Mesodermal cell (in vitro differentiated cells): ENCODE measurements around the gene TAAR8.
"Not testable (repeated sequence)": the region's sequence is repeated elsewhere in the genome, so short reads cannot be mapped to it uniquely, and the experiment has no call there.

Experiments used
- H3K27ac ChIP-seq: 2 replicates; pipeline ENCODE4 v1.7.0; 2013; ENCODE audit warnings: mild to moderate bottlenecking, low read depth, low read length, moderate library complexity; ENCODE audit not compliant: severe bottlenecking
- H3K36me3 ChIP-seq: 2 replicates; pipeline ENCODE4 v1.7.1; 2013; ENCODE audit warnings: mild to moderate bottlenecking, low read length, moderate library complexity; ENCODE audit not compliant: control insufficient read depth, insufficient read depth
- H3K4me1 ChIP-seq: one replicate; pipeline ENCODE4 v1.7.1; 2013; ENCODE audit warnings: mild to moderate bottlenecking, low read length; ENCODE audit not compliant: insufficient read depth, control insufficient read depth, poor library complexity, severe bottlenecking
- H3K4me3 ChIP-seq: 2 replicates; pipeline ENCODE4 v1.7.0; 2013; ENCODE audit warnings: low read length, control low read depth, mild to moderate bottlenecking; ENCODE audit not compliant: insufficient read depth, poor library complexity, severe bottlenecking; ENCODE audit errors: extremely low read depth
- H3K9me3 ChIP-seq: 2 replicates; pipeline ENCODE4 v1.7.1; 2013; ENCODE audit warnings: mild to moderate bottlenecking, low read length, moderate library complexity; ENCODE audit not compliant: control insufficient read depth
- WGBS, 2 experiments: methylation state at CpG; one replicate each; pipeline ENCODE4 v1.1.5; 2013; ENCODE audit warnings: missing lambda C conversion rate in 2 of 2; ENCODE audit not compliant: insufficient coverage in 2 of 2; 5-methylcytosine and 5-hydroxymethylcytosine counted together

TAAR8 gene

DNA sequence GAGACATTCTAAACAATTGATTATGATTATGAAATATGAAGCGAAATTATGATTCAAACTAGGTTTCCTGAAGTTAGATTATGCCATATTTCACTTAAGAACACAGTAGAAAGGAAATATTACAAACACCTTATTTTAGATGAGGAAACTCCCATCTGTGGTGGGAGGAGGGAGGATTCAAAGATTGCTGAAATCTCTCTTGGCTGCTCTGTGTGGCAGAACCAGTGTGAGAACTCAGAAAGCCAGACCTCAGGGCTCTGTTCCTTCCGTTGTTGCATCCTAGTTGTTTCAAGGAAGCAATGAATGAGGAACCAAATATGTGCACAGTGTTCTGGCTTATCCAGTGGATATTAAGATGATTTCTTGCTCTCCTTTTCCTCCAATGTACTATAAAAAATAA lies 35.0 kb downstream of the TAAR8 start:
- Histone ChIP-seq H3K4me1 (no peaks in the 10 kb centered on the region), H3K4me3 (no peak overlapping the region), H3K36me3 (no peaks in the 10 kb centered on the region), H3K27ac (no peak overlapping the region), H3K9me3 (no peaks in the 10 kb centered on the region)
- WGBS, 2 experiments = 88% methylated on average over 1 of the region's 2 CpGs; no CpG with 5 or more reads in 1 of the 2 experiments

DNA sequence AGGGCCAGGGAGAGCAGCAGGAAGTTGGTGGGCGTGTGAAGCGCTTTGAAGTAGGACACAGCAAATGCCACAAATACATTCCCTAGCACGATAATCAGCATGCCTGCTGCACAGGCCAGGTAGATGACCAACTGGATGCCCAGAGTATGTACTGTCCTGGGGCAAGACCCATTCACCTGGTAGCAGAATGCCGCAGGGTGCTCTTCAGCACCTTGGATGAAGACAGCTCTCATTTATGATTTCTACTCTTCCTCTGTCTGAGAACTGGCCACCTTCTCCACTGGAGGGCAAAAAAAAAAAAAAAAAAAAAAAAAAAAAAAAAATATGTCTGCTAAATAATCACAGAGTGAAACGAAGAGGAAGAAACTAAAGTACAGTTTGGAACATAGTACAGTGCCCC lies 37.0 kb downstream of the TAAR8 start, which contains the start of gene TAAR5:
TAAR5 (minus strand) TSS at position 288 of the 400 bp plus-strand sequence; CDS start at position 233, 55 bp downstream.
- H3K27ac ChIP-seq = no peak within 1 kb of the TSS

DNA sequence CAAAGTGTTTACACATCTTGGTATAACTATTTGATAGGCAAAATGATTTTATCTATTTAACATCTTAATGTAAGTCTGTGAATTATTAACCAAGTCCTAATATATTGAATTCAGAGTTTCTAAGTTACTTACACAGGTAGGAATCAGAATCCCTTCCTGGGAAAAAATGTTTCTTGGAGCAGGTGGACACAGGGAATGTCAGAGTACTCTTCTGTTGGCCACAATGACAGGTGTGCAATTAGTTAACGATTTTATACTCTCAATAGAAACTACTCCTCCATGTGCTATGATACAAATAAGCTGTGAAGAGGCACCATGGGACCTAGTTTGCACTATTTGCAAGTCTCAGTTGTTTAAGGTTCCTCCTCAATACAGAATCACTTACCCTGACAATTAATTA lies 37.9 kb downstream of the TAAR8 start:
- WGBS, 2 experiments = 80% methylated on average over 1 of the region's 1 CpG; no CpG with 5 or more reads in 1 of the 2 experiments
- no peak overlapping the region for H3K27ac ChIP-seq
- H3K4me1 ChIP-seq = no peaks in the 10 kb centered on the region
- no peaks in the 10 kb centered on the region for H3K36me3 ChIP-seq
- H3K9me3 ChIP-seq = no peaks in the 10 kb centered on the region
- no peak overlapping the region for H3K4me3 ChIP-seq

More for the DNA sequence above, 37.0 kb downstream of the TAAR8 start, which contains the start of gene TAAR5:
- Histone ChIP-seq H3K9me3 (no peaks in the 10 kb centered on the region), H3K4me1 (no peaks in the 10 kb centered on the region), H3K4me3 (no peak within 1 kb of the TSS), H3K36me3 (no peaks in the 10 kb centered on the region)
- 85 to 94% methylated on average over 3 of the region's 5 CpGs for WGBS, 2 experiments

DNA sequence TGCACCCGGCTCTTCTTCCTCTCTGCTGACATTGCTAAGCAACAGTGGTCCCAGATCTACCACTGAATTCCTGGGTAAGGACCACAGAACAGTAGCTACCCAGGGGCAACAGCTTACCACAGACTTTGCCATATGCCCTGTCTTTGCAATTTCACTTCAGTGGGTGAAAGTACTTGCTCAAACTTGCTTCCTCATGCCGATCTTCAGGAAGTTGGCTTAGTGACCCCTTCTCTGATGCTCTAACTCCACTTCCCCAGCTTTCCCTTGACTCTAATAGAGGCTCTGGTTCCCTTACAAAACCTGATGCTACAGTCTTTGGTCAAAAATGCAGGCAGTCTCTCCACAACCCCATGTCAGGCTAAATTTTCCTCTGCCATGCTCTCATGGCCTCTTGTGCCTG lies 40.4 kb downstream of the TAAR8 start:
- Histone ChIP-seq H3K27ac (no peak overlapping the region), H3K9me3 (no peaks in the 10 kb centered on the region), H3K36me3 (no peaks in the 10 kb centered on the region), H3K4me1 (no peaks in the 10 kb centered on the region), H3K4me3 (no peak overlapping the region)
- WGBS, 2 experiments = 89 to 100% methylated on average over 1 of the region's 2 CpGs

DNA sequence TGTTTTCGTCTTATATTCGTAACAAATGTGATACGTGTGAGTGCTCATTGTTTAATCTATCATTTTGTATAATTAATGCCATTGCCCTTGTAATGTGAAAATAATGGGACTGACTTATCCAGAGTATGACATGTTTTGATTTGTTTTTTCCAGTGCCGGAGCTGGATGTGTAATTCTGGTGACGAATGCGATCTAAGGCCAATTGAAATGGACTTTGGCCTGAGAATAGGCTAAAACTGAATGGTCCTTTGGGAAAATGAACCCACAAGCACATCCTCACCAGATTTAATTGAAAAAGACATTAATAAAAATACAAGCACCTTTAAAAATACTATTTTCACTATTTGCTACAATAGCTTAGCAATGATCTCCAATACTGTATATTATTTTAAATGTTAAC lies 43.7 kb downstream of the TAAR8 start:
- Histone ChIP-seq H3K4me1 (no peaks in the 10 kb centered on the region), H3K4me3 (no peak overlapping the region), H3K9me3 (no peaks in the 10 kb centered on the region), H3K36me3 (no peaks in the 10 kb centered on the region), H3K27ac (no peak overlapping the region)
- WGBS, 2 experiments = 100% methylated on average over 1 of the region's 6 CpGs

DNA sequence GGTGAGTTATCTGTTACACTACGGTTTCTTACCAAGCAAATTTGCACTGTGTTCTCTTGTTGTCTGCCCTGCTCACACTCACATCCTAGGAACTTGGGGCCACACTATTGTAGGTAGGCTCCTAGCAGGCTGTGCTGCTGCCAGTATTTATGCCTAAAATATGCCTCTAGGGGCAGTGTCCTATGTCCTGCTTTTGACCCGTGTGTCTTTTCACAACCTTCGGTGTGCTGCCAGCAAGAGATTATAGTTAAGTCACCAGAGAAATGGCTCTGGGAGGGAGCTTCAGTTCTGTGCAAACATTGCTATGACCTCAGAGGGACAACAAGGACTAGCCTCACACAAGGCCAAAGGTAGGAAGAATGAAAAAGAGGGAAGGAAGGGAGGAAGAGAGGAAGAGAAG lies 46.0 kb downstream of the TAAR8 start:
- Histone ChIP-seq H3K27ac (no peak overlapping the region), H3K9me3 (no peaks in the 10 kb centered on the region), H3K36me3 (no peaks in the 10 kb centered on the region), H3K4me3 (no peak overlapping the region), H3K4me1 (no peaks in the 10 kb centered on the region)
- 23 to 48% methylated on average over 2 to 3 of the region's 3 CpGs for WGBS, 2 experiments

DNA sequence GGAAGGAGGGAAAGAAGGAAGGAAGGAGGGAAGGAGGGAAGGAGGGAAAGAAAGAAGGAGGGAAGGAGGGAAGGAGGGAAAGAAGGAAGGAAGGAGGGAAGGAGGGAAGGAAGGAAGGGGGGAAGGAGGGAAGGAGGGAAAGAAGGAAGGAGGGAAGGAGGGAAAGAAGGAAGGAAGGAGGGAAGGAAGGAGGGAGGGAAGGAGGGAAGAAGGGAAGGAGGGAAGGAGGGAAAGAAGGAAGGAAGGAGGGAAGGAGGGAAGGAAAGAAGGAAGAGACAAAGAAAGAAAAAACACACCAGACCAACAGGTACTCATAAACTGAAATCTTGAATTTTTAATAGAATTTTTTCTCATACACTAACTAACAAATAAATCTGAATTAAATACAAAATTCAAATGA lies 48.4 kb downstream of the TAAR8 start:
- H3K27ac ChIP-seq, H3K4me1 ChIP-seq, H3K9me3 ChIP-seq, H3K36me3 ChIP-seq, H3K4me3 ChIP-seq: not testable (repeated sequence)
